GM23338 (cell line): ENCODE measurements around the gene GGTLC2. TPM values are rescaled to one million over a fixed set of nuclear protein-coding genes. Genes with fewer than 3 reads are reported as not detected.

ENCODE experiments used
- ATAC-seq: fragments of 200-7000 bp; cut with Tn5 transposase; 3 replicates; pipeline ENCODE4 v1.9.1; 2020
- DNase-seq: peaks from one replicate; pipeline ENCODE4 v3.0.0-alpha.2; 2015; ENCODE audit warnings: low spot score
- H2AFZ ChIP-seq: fragments of 200-600 bp; sonication (generic); 2 replicates; pipeline ENCODE4 v1.8.0; 2016; ENCODE audit warnings: antibody characterized with exemption, mild to moderate bottlenecking, moderate library complexity
- H3F3A ChIP-seq: fragments of 200-600 bp; sonication (generic); replicated peaks from 2 replicates; pipeline ENCODE4 v1.8.0; 2017; ENCODE audit warnings: antibody characterized with exemption, mixed run types, low read depth
- H3K27ac ChIP-seq: fragments of 200-600 bp; sonication (generic); 2 replicates; pipeline ENCODE4 v1.6.1; 2016; ENCODE audit warnings: low read depth
- H3K27me3 ChIP-seq: fragments of 200-600 bp; sonication (generic); 2 replicates; pipeline ENCODE4 v1.8.0; 2016; ENCODE audit warnings: mild to moderate bottlenecking, mixed run types, moderate library complexity; ENCODE audit not compliant: insufficient read depth
- H3K36me3 ChIP-seq: fragments of 200-600 bp; sonication (generic); 2 replicates; pipeline ENCODE4 v1.8.0; 2016; ENCODE audit warnings: mild to moderate bottlenecking; ENCODE audit not compliant: insufficient read depth
- H3K4me1 ChIP-seq: fragments of 200-600 bp; sonication (generic); 2 replicates; pipeline ENCODE4 v1.8.0; 2016; ENCODE audit warnings: mild to moderate bottlenecking, moderate library complexity; ENCODE audit not compliant: insufficient read depth
- H3K4me2 ChIP-seq: fragments of 200-600 bp; sonication (generic); 2 replicates; pipeline ENCODE4 v1.7.1; 2017; ENCODE audit warnings: mixed run types
- H3K4me3 ChIP-seq: fragments of 200-600 bp; sonication (generic); 2 replicates; pipeline ENCODE4 v1.6.1; 2016; ENCODE audit warnings: mixed run types
- H3K79me2 ChIP-seq: fragments of 200-600 bp; sonication (generic); replicated peaks from 2 replicates; pipeline ENCODE4 v1.8.0; 2017; ENCODE audit warnings: mild to moderate bottlenecking; ENCODE audit not compliant: insufficient read depth
- H3K9me2 ChIP-seq: fragments of 200-600 bp; sonication (generic); 2 replicates; pipeline ENCODE4 v1.8.0; 2017; ENCODE audit not compliant: insufficient read depth
- H4K20me1 ChIP-seq: fragments of 200-600 bp; sonication (generic); replicated peaks from 2 replicates; pipeline ENCODE4 v1.8.0; 2017; ENCODE audit warnings: mild to moderate bottlenecking; ENCODE audit not compliant: insufficient read depth
- H3K27ac Mint-ChIP-seq: 2 replicates; pipeline ENCODE4 v1.8.0; 2020; ENCODE audit warnings: inconsistent platforms, mild to moderate bottlenecking, moderate library complexity, mixed read lengths
- H3K27me3 Mint-ChIP-seq: 3 replicates; pipeline ENCODE4 v1.8.0; 2022; ENCODE audit warnings: low read depth, mild to moderate bottlenecking, moderate library complexity, mixed read lengths, inconsistent platforms; ENCODE audit not compliant: insufficient read depth, poor library complexity
- H3K36me3 Mint-ChIP-seq: 3 replicates; pipeline ENCODE4 v1.8.0; 2021; ENCODE audit warnings: low read depth, mild to moderate bottlenecking, inconsistent platforms, moderate library complexity, mixed read lengths
- H3K4me1 Mint-ChIP-seq: 3 replicates; pipeline ENCODE4 v1.8.0; 2020; ENCODE audit warnings: mild to moderate bottlenecking, inconsistent platforms, mixed read lengths
- H3K4me3 Mint-ChIP-seq: 3 replicates; pipeline ENCODE4 v1.8.0; 2021; ENCODE audit warnings: moderate library complexity, mild to moderate bottlenecking, inconsistent platforms, mixed read lengths
- H3K9me3 Mint-ChIP-seq: 3 replicates; pipeline ENCODE4 v1.8.0; 2020; ENCODE audit warnings: moderate library complexity, mild to moderate bottlenecking, inconsistent platforms, mixed read lengths
- CREB1 ChIP-seq: fragments of 250-450 bp; sonication (Bioruptor Pico); IDR thresholded peaks from 2 replicates; pipeline ENCODE4 v1.5.0; 2020; ENCODE audit warnings: low read depth, mild to moderate bottlenecking, moderate library complexity
- CTCF ChIP-seq, 2 experiments: fragments of 200-600 bp in 1 of 2; sonication (generic) in 1 of 2; conservative IDR thresholded peaks; 2 replicates each; pipeline versions ENCODE4 v1.5.1 to v1.6.1; 2016 to 2017; ENCODE audit warnings: antibody characterized with exemption in 2 of 2, low read depth in 2 of 2, mild to moderate bottlenecking in 2 of 2, moderate library complexity in 1 of 2
- EZH2 ChIP-seq: fragments of 200-600 bp; sonication (generic); IDR thresholded peaks from one replicate; pipeline ENCODE4 v1.8.0; 2017; ENCODE audit warnings: antibody characterized with exemption, mild to moderate bottlenecking, low read depth; ENCODE audit not compliant: unreplicated experiment
- EZH2phosphoT487 ChIP-seq: fragments of 200-600 bp; sonication (generic); IDR thresholded peaks from one replicate; pipeline ENCODE4 v1.8.1; 2018; ENCODE audit warnings: antibody characterized with exemption; ENCODE audit not compliant: unreplicated experiment
- NANOG ChIP-seq: IDR thresholded peaks from 2 replicates; pipeline ENCODE4 v1.6.1; 2016; ENCODE audit warnings: antibody characterized with exemption, borderline replicate concordance
- POLR2AphosphoS5 ChIP-seq: IDR thresholded peaks from 2 replicates; pipeline ENCODE4 v1.6.1; 2016; ENCODE audit warnings: antibody characterized with exemption, low read depth
- STAT1 ChIP-seq: IDR thresholded peaks from one replicate; pipeline ENCODE4 v1.6.1; 2016; ENCODE audit warnings: antibody characterized with exemption; ENCODE audit not compliant: unreplicated experiment
- ZNF114 ChIP-seq: fragments of 250-450 bp; sonication (Bioruptor Pico); IDR thresholded peaks from 2 replicates; pipeline ENCODE4 v1.5.0; 2020; ENCODE audit warnings: mild to moderate bottlenecking, moderate library complexity
- ZNF331 ChIP-seq: fragments of 250-450 bp; sonication (Bioruptor Pico); IDR thresholded peaks from 2 replicates; pipeline ENCODE4 v1.5.0; 2020; ENCODE audit warnings: low read depth, mild to moderate bottlenecking, moderate library complexity
- polyA plus RNA-seq: library from polyadenylated mRNA; unstranded; fragments of >200 nt; fragmentation: Nextera tagmentation; extraction: Ambion mirVana; gene quantifications from 2 replicates; pipeline ENCODE4 v1.2.1, GENCODE V29; 2016
- total RNA-seq: library from RNA; depleted of rRNA; stranded (reverse); fragments of >200 nt; shearing (Covaris generic); gene quantifications from 2 replicates; pipeline ENCODE4 v1.2.3, GENCODE V29; 2014
- TF ChIP-seq, protein P1 (sequence below): IDR thresholded peaks from 2 replicates; pipeline ENCODE4 v1.6.1; 2016; ENCODE audit warnings: antibody characterized with exemption
- TF ChIP-seq, protein P2 (sequence below): IDR thresholded peaks from one replicate; pipeline ENCODE4 v1.6.1; 2018; ENCODE audit warnings: antibody characterized with exemption; ENCODE audit not compliant: unreplicated experiment

GGTLC2 gene
- total and polyA plus RNA-seq, 2 experiments from 2014 or later, result not detected

- no peak for DNase-seq
- TF ChIP-seq STAT1, result no peak
- TF ChIP-seq ZNF331 (CRISPR knock-in tag), result no peak
- TF ChIP-seq, protein P1, sequence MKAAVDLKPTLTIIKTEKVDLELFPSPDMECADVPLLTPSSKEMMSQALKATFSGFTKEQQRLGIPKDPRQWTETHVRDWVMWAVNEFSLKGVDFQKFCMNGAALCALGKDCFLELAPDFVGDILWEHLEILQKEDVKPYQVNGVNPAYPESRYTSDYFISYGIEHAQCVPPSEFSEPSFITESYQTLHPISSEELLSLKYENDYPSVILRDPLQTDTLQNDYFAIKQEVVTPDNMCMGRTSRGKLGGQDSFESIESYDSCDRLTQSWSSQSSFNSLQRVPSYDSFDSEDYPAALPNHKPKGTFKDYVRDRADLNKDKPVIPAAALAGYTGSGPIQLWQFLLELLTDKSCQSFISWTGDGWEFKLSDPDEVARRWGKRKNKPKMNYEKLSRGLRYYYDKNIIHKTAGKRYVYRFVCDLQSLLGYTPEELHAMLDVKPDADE, result no peak
- TF ChIP-seq EZH2, result no peak
- no peak for TF ChIP-seq CTCF (conservative IDR thresholded peaks at IDR 0.05; ENCODE audit: low read depth in 2 of 2)
- TF ChIP-seq NANOG, result no peak
- TF ChIP-seq EZH2phosphoT487, result no peak
- TF ChIP-seq ZNF114 (CRISPR knock-in tag), result no peak
- TF ChIP-seq CREB1 (CRISPR knock-in tag), result no peak
- no peak for TF ChIP-seq POLR2AphosphoS5
- TF ChIP-seq, protein P2, sequence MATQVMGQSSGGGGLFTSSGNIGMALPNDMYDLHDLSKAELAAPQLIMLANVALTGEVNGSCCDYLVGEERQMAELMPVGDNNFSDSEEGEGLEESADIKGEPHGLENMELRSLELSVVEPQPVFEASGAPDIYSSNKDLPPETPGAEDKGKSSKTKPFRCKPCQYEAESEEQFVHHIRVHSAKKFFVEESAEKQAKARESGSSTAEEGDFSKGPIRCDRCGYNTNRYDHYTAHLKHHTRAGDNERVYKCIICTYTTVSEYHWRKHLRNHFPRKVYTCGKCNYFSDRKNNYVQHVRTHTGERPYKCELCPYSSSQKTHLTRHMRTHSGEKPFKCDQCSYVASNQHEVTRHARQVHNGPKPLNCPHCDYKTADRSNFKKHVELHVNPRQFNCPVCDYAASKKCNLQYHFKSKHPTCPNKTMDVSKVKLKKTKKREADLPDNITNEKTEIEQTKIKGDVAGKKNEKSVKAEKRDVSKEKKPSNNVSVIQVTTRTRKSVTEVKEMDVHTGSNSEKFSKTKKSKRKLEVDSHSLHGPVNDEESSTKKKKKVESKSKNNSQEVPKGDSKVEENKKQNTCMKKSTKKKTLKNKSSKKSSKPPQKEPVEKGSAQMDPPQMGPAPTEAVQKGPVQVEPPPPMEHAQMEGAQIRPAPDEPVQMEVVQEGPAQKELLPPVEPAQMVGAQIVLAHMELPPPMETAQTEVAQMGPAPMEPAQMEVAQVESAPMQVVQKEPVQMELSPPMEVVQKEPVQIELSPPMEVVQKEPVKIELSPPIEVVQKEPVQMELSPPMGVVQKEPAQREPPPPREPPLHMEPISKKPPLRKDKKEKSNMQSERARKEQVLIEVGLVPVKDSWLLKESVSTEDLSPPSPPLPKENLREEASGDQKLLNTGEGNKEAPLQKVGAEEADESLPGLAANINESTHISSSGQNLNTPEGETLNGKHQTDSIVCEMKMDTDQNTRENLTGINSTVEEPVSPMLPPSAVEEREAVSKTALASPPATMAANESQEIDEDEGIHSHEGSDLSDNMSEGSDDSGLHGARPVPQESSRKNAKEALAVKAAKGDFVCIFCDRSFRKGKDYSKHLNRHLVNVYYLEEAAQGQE, result no peak
- H4K20me1 ChIP-seq, result no peaks in the 10 kb centered on the region; the same call in 1 of the 2 replicates
- no peaks in the 10 kb centered on the region for H3F3A ChIP-seq
- no peak for ATAC-seq
- H3K27me3 ChIP-seq, result peaks cover 96% of the 10 kb centered on the region
- H3K27ac ChIP-seq, result no peak overlapping the region
- no peaks in the 10 kb centered on the region for H3K9me2 ChIP-seq
- no peaks in the 10 kb centered on the region; the same call in 2 of the 3 replicates for H3K9me3 Mint-ChIP-seq
- no peaks in the 10 kb centered on the region for H3K36me3 ChIP-seq
- H3K27me3 Mint-ChIP-seq, result peaks cover 60% of the 10 kb centered on the region
- no peaks in the 10 kb centered on the region for H3K79me2 ChIP-seq
- H3K4me2 ChIP-seq, result no peak overlapping the region
- no peaks in the 10 kb centered on the region for H3K4me1 ChIP-seq
- peaks cover 4% of the 10 kb centered on the region; the same call in 2 of the 3 replicates for H3K4me1 Mint-ChIP-seq
- H3K36me3 Mint-ChIP-seq, result no peaks in the 10 kb centered on the region
- no peak overlapping the region for H3K4me3 ChIP-seq
- no peak overlapping the region for H2AFZ ChIP-seq
- no peak overlapping the region for H3K27ac Mint-ChIP-seq
- no peak overlapping the region for H3K4me3 Mint-ChIP-seq
These were observed 26.0 kb upstream of the GGTLC2 start for GRCh38 chr22:22618448-22618847.
